Endothelial cell of umbilical vein (primary cell): ENCODE data around the gene DRD4. TPM values are rescaled to one million over a fixed set of nuclear protein-coding genes. Genes with fewer than 3 reads are reported as not detected.

Source experiments
- BruUV-seq: library from RNA; stranded (reverse); fragments of 400-500 nt; replicated peaks from 2 replicates; lab custom pipeline; 2021; lab: Mats Ljungman, UMichigan
- CTCF ChIA-PET: fragments of 300-600, 350-600 bp; sonication (Branson Sonifier 250); formaldehyde crosslinking; loops from one replicate; lab custom pipeline; 2021; ENCODE audit warnings: antibody characterized with exemption, inconsistent platforms; lab: Charles Lee
- POLR2A ChIA-PET: fragments of 300-600, 350-600 bp; sonication (Branson Sonifier 250); formaldehyde crosslinking; loops from one replicate; lab custom pipeline; 2021; ENCODE audit warnings: antibody characterized with exemption, inconsistent platforms; lab: Charles Lee
- DNase-seq: peaks from one replicate; pipeline ENCODE4 v3.0.0-alpha.2; 2011; ENCODE audit warnings: low read depth, low spot score
- FAIRE-seq: peaks from 2 replicates; lab custom pipeline; 2011; peaks lifted over from hg19 to GRCh38; lab: Jason Lieb, UNC
- H2AFZ ChIP-seq: 2 replicates; pipeline ENCODE4 v1.6.0; 2012; ENCODE audit warnings: low read depth, low read length, control low read depth, inconsistent platforms
- H3K27ac ChIP-seq: 2 replicates; pipeline ENCODE4 v1.5.1; 2011; ENCODE audit warnings: low read depth, mild to moderate bottlenecking, control low read depth, low read length, moderate library complexity; ENCODE audit not compliant: insufficient read depth
- H3K27me3 ChIP-seq, 2 experiments: 2 replicates each; pipeline versions ENCODE4 v1.6.0 to v1.6.1; 2011; ENCODE audit warnings: low read length in 2 of 2, mixed read lengths in 1 of 2; ENCODE audit not compliant: control insufficient read depth in 2 of 2, insufficient read depth in 2 of 2
- H3K36me3 ChIP-seq, 2 experiments: 2 replicates in 1 of 2; 3 replicates in 1 of 2; pipeline ENCODE4 v1.5.1; 2011; ENCODE audit warnings: low read length in 2 of 2, mild to moderate bottlenecking in 1 of 2, moderate library complexity in 1 of 2; ENCODE audit not compliant: control insufficient read depth in 2 of 2, insufficient read depth in 2 of 2; ENCODE audit errors: extremely low read depth in 1 of 2
- H3K4me1 ChIP-seq: 3 replicates; pipeline ENCODE4 v1.5.1; 2011; ENCODE audit warnings: mild to moderate bottlenecking, low read length; ENCODE audit not compliant: control insufficient read depth, insufficient read depth; ENCODE audit errors: extremely low read depth
- H3K4me2 ChIP-seq: 2 replicates; pipeline ENCODE4 v1.6.1; 2011; ENCODE audit warnings: low read length, control low read depth, mixed read lengths; ENCODE audit not compliant: insufficient read depth
- H3K4me3 ChIP-seq, 3 experiments: fragments of 200-600 bp in 1 of 3; sonication (generic), shearing (Covaris generic) in 1 of 3; replicated peaks in 1 of 3; 2 replicates each; pipeline ENCODE4 v1.5.1; 2011 to 2016; ENCODE audit warnings: control low read depth in 3 of 3, low read length in 3 of 3, mild to moderate bottlenecking in 2 of 3, inconsistent platforms in 1 of 3, low read depth in 1 of 3, moderate library complexity in 1 of 3; ENCODE audit not compliant: insufficient read depth in 1 of 3
- H3K79me2 ChIP-seq: 2 replicates; pipeline ENCODE4 v1.6.0; 2012; ENCODE audit warnings: low read length, inconsistent platforms; ENCODE audit not compliant: control insufficient read depth, insufficient read depth
- H3K9ac ChIP-seq: replicated peaks from 2 replicates; pipeline ENCODE3; 2011; ENCODE audit warnings: low read length, control low read depth; ENCODE audit not compliant: insufficient read depth; ENCODE audit errors: extremely low read depth
- H3K9me1 ChIP-seq: replicated peaks from 3 replicates; pipeline ENCODE4 v1.6.0; 2011; ENCODE audit warnings: mild to moderate bottlenecking, low read length; ENCODE audit not compliant: control insufficient read depth, insufficient read depth; ENCODE audit errors: extremely low read depth
- H3K9me3 ChIP-seq: replicated peaks from 2 replicates; pipeline ENCODE4 v1.5.1; 2012; ENCODE audit warnings: low read length, inconsistent platforms; ENCODE audit not compliant: control insufficient read depth, insufficient read depth
- H4K20me1 ChIP-seq: replicated peaks from 2 replicates; pipeline ENCODE3; 2011; ENCODE audit warnings: mild to moderate bottlenecking, low read length; ENCODE audit not compliant: control insufficient read depth, insufficient read depth; ENCODE audit errors: extremely low read depth
- CTCF ChIP-seq, 2 donors: IDR thresholded peaks; 1 replicate in 1 of 2; 2 replicates in 1 of 2; pipeline ENCODE4 v1.5.1; 2011; ENCODE audit warnings: low read length in 2 of 2, mild to moderate bottlenecking in 2 of 2, moderate library complexity in 2 of 2, control low read depth in 1 of 2, inconsistent platforms in 1 of 2, low read depth in 1 of 2; ENCODE audit not compliant: insufficient read depth in 1 of 2; ENCODE audit errors: extremely low read depth in 1 of 2
- EZH2 ChIP-seq: IDR thresholded peaks from 2 replicates; pipeline ENCODE4 v1.6.1; 2012; ENCODE audit warnings: borderline replicate concordance, low read depth, mild to moderate bottlenecking, moderate library complexity, low read length, inconsistent platforms; ENCODE audit not compliant: severe bottlenecking
- FOS ChIP-seq: IDR thresholded peaks from 2 replicates; pipeline ENCODE4 v1.6.1; 2011; ENCODE audit warnings: mild to moderate bottlenecking, low read length, moderate library complexity, borderline replicate concordance; ENCODE audit not compliant: insufficient read depth
- GATA2 ChIP-seq: IDR thresholded peaks from 2 replicates; pipeline ENCODE4 v1.7.0; 2011; ENCODE audit warnings: low read depth, mild to moderate bottlenecking, moderate library complexity, mixed read lengths, low read length; ENCODE audit not compliant: insufficient read length, insufficient read depth
- JUN ChIP-seq: IDR thresholded peaks from 2 replicates; pipeline ENCODE4 v1.6.1; 2011; ENCODE audit warnings: borderline replicate concordance, low read depth; ENCODE audit not compliant: insufficient read length, insufficient read depth
- MYC ChIP-seq: IDR thresholded peaks from one replicate; pipeline ENCODE4 v1.6.1; 2011; ENCODE audit warnings: mild to moderate bottlenecking, low read depth, low read length
- POLR2A ChIP-seq: IDR thresholded peaks from 2 replicates; pipeline ENCODE4 v1.6.1; 2012; ENCODE audit warnings: low read depth, mild to moderate bottlenecking, control low read depth, low read length
- POLR2AphosphoS5 ChIP-seq: IDR thresholded peaks from 2 replicates; pipeline ENCODE4 v1.6.1; 2012; ENCODE audit warnings: low read depth, mild to moderate bottlenecking, control low read depth, low read length, moderate library complexity; ENCODE audit not compliant: insufficient read depth
- dilution Hi-C: fragments of 300-500 bp; cut with MboI; formaldehyde crosslinking; loops from one replicate; pipeline ENCODE4 v1.15.0; 2019; ENCODE audit warnings: low sequenced_read_pairs; ENCODE audit not compliant: extremely low pct_ligation_motif_present
- intact Hi-C: fragments of 100-400 bp; cut with micrococcal nuclease; formaldehyde crosslinking; loops from one replicate; pipeline ENCODE4 v1.10.0; 2022
- polyA plus RNA-seq, 4 experiments: library from polyadenylated mRNA; depleted of rRNA in 3 of 4; stranded (reverse) in 3 of 4; unstranded in 1 of 4; fragments of >200 nt; gene quantifications; 2 replicates each; pipeline versions ENCODE4 v1.2.1 to v1.2.3, GENCODE V29; 2011 to 2012; ENCODE audit warnings: missing spikeins in 1 of 4
- total RNA-seq: library from RNA; stranded (reverse); gene quantifications from 2 replicates; pipeline ENCODE4 v1.2.3, GENCODE V29; 2021
- TF ChIP-seq, protein P1 (sequence below): IDR thresholded peaks from 2 replicates; pipeline ENCODE4 v1.6.1; 2011; ENCODE audit not compliant: insufficient read depth, insufficient read length

The DRD4 gene
- total and polyA plus RNA-seq, 2 donors (not counting 3 experiments of a cell fraction or from before 2014, with no cell fraction given) = 0.24 TPM; not detected in 1

GRCh38 chr11:665062-665703 lies 28.1 kb downstream of the DRD4 start:
- POLR2A ChIA-PET = no interaction called here
- CTCF ChIA-PET = interaction anchor here (1.0 to 1.6 kb wide), 3 partner anchors 9 to 57 kb away, joined by 3 to 4 read pairs (median 4); partner anchors contain the start of gene TMEM80
- H4K20me1 ChIP-seq = no peaks in the 10 kb centered on the region
- intact Hi-C loops (no loop called here), dilution Hi-C loops (no loop called here)
- no peak overlapping the region for H2AFZ ChIP-seq
- H3K9me3 ChIP-seq = no peaks in the 10 kb centered on the region
- FAIRE-seq (no peak), DNase-seq (no peak)
- BruUV-seq = no TSS peak
- H3K4me3 ChIP-seq = no peak overlapping the region
- H3K4me2 ChIP-seq = no peak overlapping the region
- H3K79me2 ChIP-seq = no peaks in the 10 kb centered on the region
- TF ChIP-seq EZH2 = no peak
- no peak for TF ChIP-seq POLR2A
- TF ChIP-seq, protein P1, sequence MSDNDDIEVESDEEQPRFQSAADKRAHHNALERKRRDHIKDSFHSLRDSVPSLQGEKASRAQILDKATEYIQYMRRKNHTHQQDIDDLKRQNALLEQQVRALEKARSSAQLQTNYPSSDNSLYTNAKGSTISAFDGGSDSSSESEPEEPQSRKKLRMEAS = no peak
- TF ChIP-seq POLR2AphosphoS5 = no peak
- TF ChIP-seq JUN = no peak
- no peak for TF ChIP-seq CTCF (IDR thresholded peaks at IDR 0.05; ENCODE audit: extremely low read depth in 1 of 2, insufficient read depth in 1 of 2, low read depth in 1 of 2, low read length in 2 of 2)
- TF ChIP-seq MYC = no peak
- TF ChIP-seq FOS = no peak
- TF ChIP-seq GATA2 = no peak
- H3K36me3 ChIP-seq = peaks cover 2 to 19% of the 10 kb centered on the region in 2 experiments
- H3K27me3 ChIP-seq = no peaks in the 10 kb centered on the region
- H3K4me1 ChIP-seq = no peaks in the 10 kb centered on the region
- H3K27ac ChIP-seq = no peak overlapping the region
- no peaks in the 10 kb centered on the region for H3K9me1 ChIP-seq
- no peak overlapping the region for H3K9ac ChIP-seq
